Measurements from ENCODE around the gene DBF4.

GRCh38 chr7:87920578-87920977 is 44.3 kb downstream of the DBF4 start:
- no peak for TF ChIP-seq GATA2 (IDR thresholded peaks at IDR 0.05; ENCODE audit: low read depth, low read length)
- no peak for TF ChIP-seq GATA3 (IDR thresholded peaks at IDR 0.05; ENCODE audit: low read depth, low read length)

Measured in SH-SY5Y (cell line).